GM12891 (cell line): ENCODE results near the gene SHB.

Experiments used
- POLR2A ChIP-seq: IDR thresholded peaks from 2 replicates; pipeline ENCODE4 v1.6.1; 2011; ENCODE audit warnings: low read depth, low read length, control low read depth
- POLR2AphosphoS5 ChIP-seq: IDR thresholded peaks from 2 replicates; pipeline ENCODE4 v1.6.1; 2011; ENCODE audit warnings: low read depth, low read length, control low read depth
- POU2F2 ChIP-seq: IDR thresholded peaks from 2 replicates; pipeline ENCODE4 v1.6.1; 2011; ENCODE audit warnings: low read depth, mild to moderate bottlenecking, control low read depth, low read length, moderate library complexity
- TAF1 ChIP-seq: IDR thresholded peaks from 2 replicates; pipeline ENCODE4 v1.6.1; 2011; ENCODE audit warnings: low read depth, low read length, control low read depth

DNA sequence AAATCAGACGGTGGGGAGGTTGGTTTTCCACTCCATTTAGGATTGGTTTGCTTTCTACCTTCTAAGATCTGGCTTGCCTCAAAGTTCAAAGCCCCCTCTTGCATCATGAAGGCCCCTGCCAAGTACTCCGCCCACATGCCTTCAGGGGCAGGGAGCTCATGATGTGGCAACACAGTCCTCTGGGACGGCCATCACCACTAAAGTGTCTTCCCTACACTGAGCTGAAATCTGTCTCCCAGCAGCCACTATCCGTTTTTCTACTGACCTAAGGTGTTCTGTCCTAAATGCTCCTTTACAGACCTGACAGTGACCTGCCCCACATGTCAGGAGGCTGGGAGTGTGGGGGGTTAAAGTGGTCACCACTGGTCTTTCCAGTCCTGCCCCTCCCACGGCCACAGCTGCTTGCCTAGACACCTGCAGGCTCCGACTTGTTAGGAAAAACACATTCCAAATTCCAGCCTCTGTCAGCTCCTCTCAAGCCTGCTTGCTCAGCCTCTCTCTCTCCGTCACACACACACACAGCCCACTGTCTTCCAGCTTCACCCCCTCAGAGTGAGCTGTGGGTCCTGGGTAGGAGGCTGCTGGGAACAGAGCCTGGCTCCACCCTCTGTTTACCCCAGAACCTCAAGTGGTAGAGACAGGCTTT lies 44.9 kb downstream of the SHB start:
- TF ChIP-seq POLR2AphosphoS5 (no peak), POLR2A (no peak), TAF1 (no peak), POU2F2 (no peak)
